ENCODE measurements around the gene CDKL1.

GRCh38 chr14:50434528-50434927 is 37.8 kb upstream of the CDKL1 start:
- no peak for TF ChIP-seq CREB1 (CRISPR knock-in tag; IDR thresholded peaks at IDR 0.05)
- TF ChIP-seq NR3C1 (CRISPR knock-in tag; conservative IDR thresholded peaks at IDR 0.05; ENCODE audit: low read depth): no peak

All from WTC11 (cell line).